Thyroid gland (tissue), 4 donors: Measurements from ENCODE around the gene ASPM.

Experiments
- CTCF ChIP-seq, 6 experiments: fragments of 200-600 bp in 3 of 6; fragments of 450-650 bp in 3 of 6; sonication (generic) in 3 of 6; IDR thresholded peaks; one replicate each; pipeline ENCODE4 v1.5.1; 2016 to 2019; ENCODE audit warnings: antibody characterized with exemption in 6 of 6, mild to moderate bottlenecking in 2 of 6, inconsistent platforms in 1 of 6, moderate library complexity in 1 of 6
- POLR2A ChIP-seq, 2 donors: fragments of 450-650 bp; IDR thresholded peaks; one replicate each; pipeline ENCODE4 v1.6.1; 2017; ENCODE audit warnings: antibody characterized with exemption in 2 of 2, mild to moderate bottlenecking in 2 of 2, moderate library complexity in 1 of 2

DNA sequence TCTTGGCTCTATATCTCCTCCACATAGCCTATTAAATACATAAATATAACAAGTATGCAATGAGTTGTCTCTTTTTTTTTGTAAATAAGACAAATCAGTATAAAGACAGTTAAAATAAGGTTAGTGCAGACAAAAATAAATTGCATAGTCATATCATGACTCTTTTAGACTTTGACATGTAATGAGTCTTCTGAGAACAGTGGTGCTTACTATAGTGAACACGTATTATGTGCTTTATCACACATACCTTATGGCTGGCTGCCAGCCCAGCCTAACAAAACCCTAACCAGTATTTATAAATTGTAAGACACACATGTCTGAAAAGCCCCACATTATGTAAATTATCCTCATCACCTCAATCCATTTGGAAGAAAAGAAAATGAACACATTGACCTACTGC lies 50.3 kb downstream of the ASPM start:
- TF ChIP-seq CTCF (IDR thresholded peaks at IDR 0.05) (no peak), POLR2A (IDR thresholded peaks at IDR 0.05) (no peak)
